GM18502 (cell line): Measurements from ENCODE around the gene SESN2.
"Not testable (repeated sequence)": the region's sequence is repeated elsewhere in the genome, so short reads cannot be mapped to it uniquely, and the experiment has no call there.

ENCODE experiments used
- ATAC-seq: cut with Tn5 transposase; IDR thresholded peaks from one replicate; pipeline ENCODE4 v1.9.1; 2021; ENCODE audit warnings: mild to moderate bottlenecking; ENCODE audit not compliant: unreplicated experiment, poor library complexity

SESN2 gene

GRCh38 chr1:28326515-28326914 lies 67.2 kb downstream of the SESN2 start:
- no peak for ATAC-seq

GRCh38 chr1:28326984-28327383 lies 67.7 kb downstream of the SESN2 start:
- ATAC-seq = no peak

- ATAC-seq = not testable (repeated sequence)
Observed at GRCh38 chr1:28327431-28327830, 68.1 kb downstream of the SESN2 start.

- no peak for ATAC-seq
Observed at GRCh38 chr1:28328228-28328648, 68.9 kb downstream of the SESN2 start.

- ATAC-seq = no peak
Observed at GRCh38 chr1:28329395-28330153, 70.3 kb downstream of the SESN2 start.
